ENCODE results near the gene ZNF547. TPM values are rescaled to one million over a fixed set of nuclear protein-coding genes. Genes with fewer than 3 reads are reported as not detected.

Gene ZNF547
- total RNA-seq, 2 donors from 2014 or later: 3.9 TPM; not detected in 1

GRCh38 chr19:57403737-57404563 is 40.6 kb downstream of the ZNF547 start:
- Histone ChIP-seq H3K27ac (no peak overlapping the region), H3K36me3 (replicated peaks in 1 of 2; ENCODE audit: insufficient read depth in 1 of 2, low read depth in 2 of 2) (peaks cover 0 to 2% of the 10 kb centered on the region in 2 donors), H3K4me3 (no peak overlapping the region), H3K9me3 (peaks cover 0 to 31% (median 0%) of the 10 kb centered on the region in 3 donors), H3K27me3 (no peaks in the 10 kb centered on the region), H3K4me1 (no peaks in the 10 kb centered on the region)
- WGBS, 2 donors: 72 to 86% methylated on average over 3 to 8 of the region's 9 CpGs
- TF ChIP-seq CTCF (IDR thresholded peaks at IDR 0.05): no peak
- TF ChIP-seq POLR2A (IDR thresholded peaks at IDR 0.05): no peak
- DNase-seq: no peak
- intact Hi-C loops (cut with DNase I): no loop called here
- ATAC-seq: no peak

- no peaks in the 10 kb centered on the region for H3K27me3 ChIP-seq
- WGBS, 2 donors: 14% methylated on average over 8 of the region's 8 CpGs
- TF ChIP-seq POLR2A (IDR thresholded peaks at IDR 0.05) (no peak), CTCF (IDR thresholded peaks at IDR 0.05) (peak in 6 of 7 experiments; percentile 30 to 51 (median 40))
- H3K4me3 ChIP-seq: no peak overlapping the region
- ATAC-seq: peak; percentile 51
- H3K9me3 ChIP-seq: peaks cover 0 to 17% (median 0%) of the 10 kb centered on the region in 3 donors
- peaks cover 2% of the 10 kb centered on the region for H3K4me1 ChIP-seq
- H3K36me3 ChIP-seq (replicated peaks in 1 of 2; ENCODE audit: insufficient read depth in 1 of 2, low read depth in 2 of 2): no peaks in the 10 kb centered on the region
- peak; percentile 47 to 54 (median 52) for DNase-seq
- intact Hi-C loops (cut with DNase I): no loop called here
- no peak overlapping the region for H3K27ac ChIP-seq
These were observed 43.3 kb downstream of the ZNF547 start for GRCh38 chr19:57406516-57407123.

- Histone ChIP-seq H3K4me3 (peak within 1 kb of the TSS; percentile 87 to 99), H3K27ac (peak within 1 kb of the TSS; percentile 2 to 73 (median 51)), H3K36me3 (replicated peaks in 1 of 2; ENCODE audit: insufficient read depth in 1 of 2, low read depth in 2 of 2) (peaks cover 0 to 2% of the 10 kb centered on the region in 2 donors), H3K27me3 (no peaks in the 10 kb centered on the region), H3K4me1 (peaks cover 12% of the 10 kb centered on the region), H3K9me3 (peaks cover 0 to 21% (median 0%) of the 10 kb centered on the region in 3 donors)
- DNase-seq (peak; percentile 92 to 96 (median 94)), ATAC-seq (peak; percentile 100)
- intact Hi-C loops (cut with DNase I): no loop called here
- WGBS, 2 donors: 1% methylated on average over 19 to 54 of the region's 55 CpGs
- TF ChIP-seq CTCF (IDR thresholded peaks at IDR 0.05) (no peak), POLR2A (IDR thresholded peaks at IDR 0.05) (peak in 2 of 3 donors; percentile 39 to 41)
These were observed 47.7 kb downstream of the ZNF547 start, which contains the start of gene ZNF17 for GRCh38 chr19:57410877-57411671. Gene ZNF17, plus strand, starts transcription at chr19:57411161. Its CDS starts 2,455 bp downstream, at chr19:57413616.

GRCh38 chr19:57419439-57419838 is 56.1 kb downstream of the ZNF547 start:
- 95 to 98% methylated on average over 4 of the region's 4 CpGs for WGBS, 2 donors
- H3K4me1 ChIP-seq: no peaks in the 10 kb centered on the region
- no peaks in the 10 kb centered on the region for H3K27me3 ChIP-seq
- no peak overlapping the region for H3K4me3 ChIP-seq
- peaks cover 0 to 66% (median 0%) of the 10 kb centered on the region in 3 donors for H3K9me3 ChIP-seq
- no peak for ATAC-seq
- DNase-seq: no peak
- H3K36me3 ChIP-seq (replicated peaks in 1 of 2; ENCODE audit: insufficient read depth in 1 of 2, low read depth in 2 of 2): peaks cover 10 to 12% of the 10 kb centered on the region in 2 donors
- TF ChIP-seq POLR2A (IDR thresholded peaks at IDR 0.05) (no peak), CTCF (IDR thresholded peaks at IDR 0.05) (no peak)
- intact Hi-C loops (cut with DNase I): no loop called here
- no peak overlapping the region for H3K27ac ChIP-seq

All from body of pancreas (tissue), 4 donors.